NB4 (cell line): ENCODE data around the gene SUMO3.
A peak's percentile ranks its signal among the peaks of the same experiment; 100 is the strongest.

Experiments used
- DNase-seq: peaks from one replicate; pipeline ENCODE4 v3.0.0; 2010; ENCODE audit warnings: low read depth
- H3K4me3 ChIP-seq: one replicate; pipeline ENCODE4 v1.5.1; 2011; ENCODE audit warnings: mild to moderate bottlenecking, low read depth, low read length, moderate library complexity
- MYC ChIP-seq: IDR thresholded peaks from 2 replicates; pipeline ENCODE4 v1.6.1; 2011; ENCODE audit warnings: low read depth, low read length
- POLR2A ChIP-seq: IDR thresholded peaks from 2 replicates; pipeline ENCODE4 v1.6.1; 2011; ENCODE audit warnings: mild to moderate bottlenecking; ENCODE audit not compliant: insufficient read length; ENCODE audit errors: extremely low read depth
- TF ChIP-seq, protein P1 (sequence below): IDR thresholded peaks from 2 replicates; pipeline ENCODE4 v1.6.1; 2011; ENCODE audit warnings: low read depth, low read length
- TF ChIP-seq, protein P2 (sequence below): IDR thresholded peaks from one replicate; pipeline ENCODE4 v1.5.1; 2012; ENCODE audit warnings: low read depth, low read length

SUMO3 gene

GRCh38 chr21:44802396-44803153 lies 15.3 kb downstream of the SUMO3 start:
- peak; percentile 59 for DNase-seq
- peak overlapping the region; percentile 92 for H3K4me3 ChIP-seq
- TF ChIP-seq, protein P1, sequence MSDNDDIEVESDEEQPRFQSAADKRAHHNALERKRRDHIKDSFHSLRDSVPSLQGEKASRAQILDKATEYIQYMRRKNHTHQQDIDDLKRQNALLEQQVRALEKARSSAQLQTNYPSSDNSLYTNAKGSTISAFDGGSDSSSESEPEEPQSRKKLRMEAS = no peak
- no peak for TF ChIP-seq POLR2A
- TF ChIP-seq, protein P2, sequence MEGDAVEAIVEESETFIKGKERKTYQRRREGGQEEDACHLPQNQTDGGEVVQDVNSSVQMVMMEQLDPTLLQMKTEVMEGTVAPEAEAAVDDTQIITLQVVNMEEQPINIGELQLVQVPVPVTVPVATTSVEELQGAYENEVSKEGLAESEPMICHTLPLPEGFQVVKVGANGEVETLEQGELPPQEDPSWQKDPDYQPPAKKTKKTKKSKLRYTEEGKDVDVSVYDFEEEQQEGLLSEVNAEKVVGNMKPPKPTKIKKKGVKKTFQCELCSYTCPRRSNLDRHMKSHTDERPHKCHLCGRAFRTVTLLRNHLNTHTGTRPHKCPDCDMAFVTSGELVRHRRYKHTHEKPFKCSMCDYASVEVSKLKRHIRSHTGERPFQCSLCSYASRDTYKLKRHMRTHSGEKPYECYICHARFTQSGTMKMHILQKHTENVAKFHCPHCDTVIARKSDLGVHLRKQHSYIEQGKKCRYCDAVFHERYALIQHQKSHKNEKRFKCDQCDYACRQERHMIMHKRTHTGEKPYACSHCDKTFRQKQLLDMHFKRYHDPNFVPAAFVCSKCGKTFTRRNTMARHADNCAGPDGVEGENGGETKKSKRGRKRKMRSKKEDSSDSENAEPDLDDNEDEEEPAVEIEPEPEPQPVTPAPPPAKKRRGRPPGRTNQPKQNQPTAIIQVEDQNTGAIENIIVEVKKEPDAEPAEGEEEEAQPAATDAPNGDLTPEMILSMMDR = peak; percentile 4

DNA sequence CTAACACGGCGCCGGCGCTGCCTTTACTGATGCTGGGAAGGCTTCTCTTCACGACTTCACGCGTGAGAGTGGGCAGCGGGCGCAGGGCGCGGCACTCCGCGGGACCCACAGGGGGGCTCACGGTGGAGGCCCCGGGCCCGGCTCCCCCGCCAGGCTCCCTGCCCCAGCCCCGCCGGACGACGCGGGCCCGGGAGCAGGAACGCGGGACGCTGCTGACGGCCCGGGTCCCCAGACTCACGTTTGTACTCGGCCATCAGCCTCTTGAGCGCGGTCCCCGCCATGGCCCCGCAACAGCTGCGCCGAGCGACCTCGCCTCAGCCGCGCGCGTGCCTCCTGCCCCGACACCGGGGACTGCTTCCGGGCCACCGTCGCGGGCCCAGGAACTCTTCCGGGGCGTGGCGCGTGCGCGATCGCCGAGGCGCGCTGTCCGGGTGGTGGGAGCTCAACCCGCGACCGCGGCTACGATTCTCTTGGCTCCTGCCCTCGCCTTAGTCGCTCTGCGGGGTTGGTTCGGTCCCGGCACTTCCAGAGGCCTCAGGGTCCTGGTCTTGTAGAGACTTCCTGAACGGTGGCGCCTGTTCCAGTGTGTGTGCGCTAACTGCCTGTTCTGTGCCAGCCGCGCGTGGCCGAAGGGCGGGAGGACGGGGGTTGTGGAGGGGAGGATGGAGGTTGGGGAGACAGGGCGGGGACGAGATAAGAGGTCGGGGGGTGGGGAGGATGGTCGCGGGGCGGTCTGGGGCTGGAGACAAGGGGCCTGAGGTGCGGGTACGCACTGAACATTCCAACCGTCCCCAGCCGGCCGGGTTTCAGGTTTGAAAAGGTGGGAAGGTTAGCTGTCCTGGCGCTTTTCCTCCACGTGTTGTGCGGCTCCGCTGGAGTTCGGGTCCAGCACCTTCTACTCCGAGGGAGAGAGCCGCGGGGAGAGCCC lies 16.1 kb downstream of the SUMO3 start, which contains the start of gene UBE2G2:
Gene UBE2G2 (minus strand): TSS at position 353 of the 928 bp plus-strand sequence. CDS start 72 bp downstream, at position 281.
- peak; percentile 87 for DNase-seq
- H3K4me3 ChIP-seq = peak within 1 kb of the TSS; percentile 92
- TF ChIP-seq MYC = peak; percentile 96
- TF ChIP-seq, protein P2 = no peak
- peak; percentile 88 for TF ChIP-seq POLR2A
- TF ChIP-seq, protein P1 = peak; percentile 94

- H3K4me3 ChIP-seq = peak overlapping the region; percentile 92
- TF ChIP-seq POLR2A (no peak), MYC (no peak)
- TF ChIP-seq, protein P1 = no peak
- TF ChIP-seq, protein P2 = peak; percentile 27
- DNase-seq = peak; percentile 61
These were observed 16.8 kb downstream of the SUMO3 start for GRCh38 chr21:44800971-44801467.

DNA sequence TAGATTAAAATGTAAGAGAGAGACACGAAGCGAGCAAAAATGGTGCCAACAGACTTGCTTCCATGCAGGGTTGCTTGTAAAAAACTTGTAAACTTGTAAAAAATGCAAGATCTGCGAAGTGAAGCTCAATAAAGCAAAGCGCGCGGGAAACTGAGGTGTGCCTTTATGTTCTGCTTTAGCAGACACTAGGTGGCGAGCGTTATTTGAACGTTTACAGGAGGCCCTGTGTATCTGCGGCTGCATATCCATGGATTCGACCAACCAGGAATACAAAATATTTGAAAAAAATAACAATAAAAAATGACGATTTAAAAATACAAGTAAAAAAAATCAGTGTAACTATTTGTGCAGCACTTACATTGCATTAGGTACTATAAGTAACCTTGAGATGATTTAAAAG lies 17.8 kb downstream of the SUMO3 start:
- H3K4me3 ChIP-seq = peak overlapping the region; percentile 92
- peak; percentile 56 for DNase-seq
- no peak for TF ChIP-seq POLR2A
- TF ChIP-seq, protein P1 = no peak
- TF ChIP-seq, protein P2 = peak; percentile 43
- no peak for TF ChIP-seq MYC

GRCh38 chr21:44799646-44800045 lies 18.2 kb downstream of the SUMO3 start:
- TF ChIP-seq MYC (no peak), POLR2A (no peak)
- TF ChIP-seq, protein P1 = no peak
- TF ChIP-seq, protein P2 = no peak
- peak overlapping the region; percentile 92 for H3K4me3 ChIP-seq

More at GRCh38 chr21:44799646-44800045, 18.2 kb downstream of the SUMO3 start:
- DNase-seq = no peak
